ENCODE data around the gene KCTD14. TPM values are rescaled to one million over a fixed set of nuclear protein-coding genes. Genes with fewer than 3 reads are reported as not detected.

KCTD14 gene
- total RNA-seq, 1 donor from 2014 or later: 0.47 TPM

GRCh38 chr11:77981346-77981947 is 41.6 kb downstream of the KCTD14 start:
- no peak overlapping the region for H3K27ac Mint-ChIP-seq (ENCODE audit: unreplicated experiment)
- H3K9me3 Mint-ChIP-seq (ENCODE audit: low read depth): no peaks in the 10 kb centered on the region
- H3K27me3 Mint-ChIP-seq (ENCODE audit: low read depth): no peaks in the 10 kb centered on the region
- peaks cover 11% of the 10 kb centered on the region for H3K36me3 Mint-ChIP-seq (ENCODE audit: low read depth)
- H3K4me1 Mint-ChIP-seq (ENCODE audit: low read depth): no peaks in the 10 kb centered on the region
- H3K4me3 Mint-ChIP-seq (ENCODE audit: unreplicated experiment): no peak overlapping the region
- DNase-seq (ENCODE audit: low spot score): no peak
- TF ChIP-seq CTCF (IDR thresholded peaks at IDR 0.05): no peak

GRCh38 chr11:77968337-77968736 is 54.7 kb downstream of the KCTD14 start:
- Mint-ChIP-seq H3K4me3 (ENCODE audit: unreplicated experiment) (no peak overlapping the region), H3K4me1 (ENCODE audit: low read depth) (no peaks in the 10 kb centered on the region), H3K36me3 (ENCODE audit: low read depth) (peaks cover 12% of the 10 kb centered on the region), H3K27me3 (ENCODE audit: low read depth) (no peaks in the 10 kb centered on the region), H3K9me3 (ENCODE audit: low read depth) (peaks cover 3% of the 10 kb centered on the region), H3K27ac (ENCODE audit: unreplicated experiment) (no peak overlapping the region)
- DNase-seq (ENCODE audit: low spot score): no peak
- no peak for TF ChIP-seq CTCF (IDR thresholded peaks at IDR 0.05)

- Mint-ChIP-seq H3K4me1 (ENCODE audit: low read depth) (no peaks in the 10 kb centered on the region), H3K27me3 (ENCODE audit: low read depth) (no peaks in the 10 kb centered on the region), H3K4me3 (ENCODE audit: unreplicated experiment) (no peak overlapping the region), H3K27ac (ENCODE audit: unreplicated experiment) (no peak overlapping the region), H3K9me3 (ENCODE audit: low read depth) (no peaks in the 10 kb centered on the region), H3K36me3 (ENCODE audit: low read depth) (peaks cover 12% of the 10 kb centered on the region)
- no peak for DNase-seq (ENCODE audit: low spot score)
- TF ChIP-seq CTCF (IDR thresholded peaks at IDR 0.05): no peak
Observed at GRCh38 chr11:77967753-77968152, 55.3 kb downstream of the KCTD14 start.

- H3K36me3 Mint-ChIP-seq (ENCODE audit: low read depth): peaks cover 12% of the 10 kb centered on the region
- no peaks in the 10 kb centered on the region for H3K9me3 Mint-ChIP-seq (ENCODE audit: low read depth)
- no peak overlapping the region for H3K4me3 Mint-ChIP-seq (ENCODE audit: unreplicated experiment)
- no peak for DNase-seq (ENCODE audit: low spot score)
- no peaks in the 10 kb centered on the region for H3K4me1 Mint-ChIP-seq (ENCODE audit: low read depth)
- no peak overlapping the region for H3K27ac Mint-ChIP-seq (ENCODE audit: unreplicated experiment)
- no peaks in the 10 kb centered on the region for H3K27me3 Mint-ChIP-seq (ENCODE audit: low read depth)
- no peak for TF ChIP-seq CTCF (IDR thresholded peaks at IDR 0.05)
Observed at GRCh38 chr11:77967121-77967520, 56.0 kb downstream of the KCTD14 start.

GRCh38 chr11:77966338-77966737 is 56.7 kb downstream of the KCTD14 start:
- Mint-ChIP-seq H3K27ac (ENCODE audit: unreplicated experiment) (no peak overlapping the region), H3K9me3 (ENCODE audit: low read depth) (no peaks in the 10 kb centered on the region), H3K27me3 (ENCODE audit: low read depth) (no peaks in the 10 kb centered on the region), H3K4me3 (ENCODE audit: unreplicated experiment) (no peak overlapping the region), H3K4me1 (ENCODE audit: low read depth) (no peaks in the 10 kb centered on the region), H3K36me3 (ENCODE audit: low read depth) (peaks cover 11% of the 10 kb centered on the region)
- no peak for TF ChIP-seq CTCF (IDR thresholded peaks at IDR 0.05)
- no peak for DNase-seq (ENCODE audit: low spot score)

Other genes with a start within 250 kb of the KCTD14 start
- 61.3 to 65.0 TPM (median 64.2 TPM) in 3 replicates for gene RSF1, start 202.6 kb downstream of the KCTD14 start, total RNA-seq
- 35.9 to 47.3 TPM (median 45.1 TPM) in 3 replicates for gene AAMDC, start 202.1 kb downstream of the KCTD14 start, total RNA-seq
- 26.9 to 34.1 TPM (median 27.8 TPM) in 3 replicates for gene INTS4, start 28.6 kb downstream of the KCTD14 start, total RNA-seq
- not detected in 3 replicates for gene THRSP, start 40.6 kb upstream of the KCTD14 start, total RNA-seq
- 172 to 185 TPM (median 175 TPM) in 3 replicates for gene NDUFC2, start 56.6 kb upstream of the KCTD14 start, total RNA-seq
- 28.7 to 48.5 TPM (median 30.1 TPM) in 3 replicates for gene ALG8, start 116.3 kb upstream of the KCTD14 start, total RNA-seq
- 12.6 to 15.2 TPM (median 14.7 TPM) in 3 replicates for gene KCTD21, start 165.3 kb upstream of the KCTD14 start, total RNA-seq
- gene USP35, start 165.6 kb upstream of the KCTD14 start, total RNA-seq: 14.0 to 14.5 TPM (median 14.0 TPM) in 3 replicates